ENCODE results near the gene SEMA3F. TPM values are rescaled to one million over a fixed set of nuclear protein-coding genes. Genes with fewer than 3 reads are reported as not detected.

SEMA3F gene
- total RNA-seq, 1 experiment from 2014 or later, result 69.6 TPM

- H3K4me1 ChIP-seq (ENCODE audit: control insufficient read depth, insufficient read depth, low read length), result peaks cover 29% of the 10 kb centered on the region
- CTCF ChIA-PET, result no interaction called here
Observed at GRCh38 chr3:50154476-50154839, 666 bp upstream of the SEMA3F start.

GRCh38 chr3:50155491-50155878, 361 bp downstream of the SEMA3F start:
- H3K9me3 ChIP-seq (ENCODE audit: control insufficient read depth, insufficient read depth, low read depth, low read length), result no peaks in the 10 kb centered on the region
- intact Hi-C loops (cut with micrococcal nuclease; ENCODE audit: unreplicated experiment), result no loop called here
- H3K36me3 ChIP-seq (ENCODE audit: control insufficient read depth, insufficient read depth, low read length), result no peaks in the 10 kb centered on the region; the same call in 1 of the 2 replicates
- no peak; the same call in 1 of the 2 replicates for ATAC-seq
- H3K4me1 ChIP-seq (ENCODE audit: control insufficient read depth, insufficient read depth, low read length), result peaks cover 39% of the 10 kb centered on the region
- CTCF ChIA-PET, result no interaction called here
- no peak for TF ChIP-seq CTCF (IDR thresholded peaks at IDR 0.05)
- TF ChIP-seq TCF7L2 (IDR thresholded peaks at IDR 0.05; ENCODE audit: low read depth, low read length), result no peak
- TF ChIP-seq SIN3A (IDR thresholded peaks at IDR 0.05; ENCODE audit: borderline replicate concordance, insufficient read depth, low read depth, low read length), result no peak
- no peak for TF ChIP-seq POLR2AphosphoS5 (IDR thresholded peaks at IDR 0.05; ENCODE audit: low read depth, low read length)
- no peak for TF ChIP-seq REST (IDR thresholded peaks at IDR 0.05; ENCODE audit: insufficient read depth in 1 of 2, low read depth in 2 of 2, low read length in 1 of 2)
- in situ Hi-C loops (cut with HindIII; ENCODE audit: low pct_unique_long_range_greater_than_20kb, low sequenced_read_pairs), result no loop called here
- DNase-seq (ENCODE audit: low read depth, low spot score), result no peak
- POLR2A ChIA-PET, result no interaction called here
- peak overlapping the region; percentile 63 to 69 for H3K4me3 ChIP-seq (ENCODE audit: low read depth in 2 of 2, low read length in 2 of 2)
- BruUV-seq (replicated peaks), result no TSS peak
- H3K27ac ChIP-seq (ENCODE audit: low read length), result peak overlapping the region; percentile 96
- H3K27me3 ChIP-seq (ENCODE audit: control insufficient read depth, insufficient read depth, low read length), result no peaks in the 10 kb centered on the region

More at GRCh38 chr3:50154476-50154839, 666 bp upstream of the SEMA3F start:
- intact Hi-C loops (cut with micrococcal nuclease; ENCODE audit: unreplicated experiment), result no loop called here
- TF ChIP-seq POLR2AphosphoS5 (IDR thresholded peaks at IDR 0.05; ENCODE audit: low read depth, low read length), result no peak
- peak; percentile 59 for TF ChIP-seq CTCF (IDR thresholded peaks at IDR 0.05)
- in situ Hi-C loops (cut with HindIII; ENCODE audit: low pct_unique_long_range_greater_than_20kb, low sequenced_read_pairs), result no loop called here
- Histone ChIP-seq H3K27ac (ENCODE audit: low read length) (no peak overlapping the region), H3K27me3 (ENCODE audit: control insufficient read depth, insufficient read depth, low read length) (no peaks in the 10 kb centered on the region), H3K36me3 (ENCODE audit: control insufficient read depth, insufficient read depth, low read length) (no peaks in the 10 kb centered on the region; the same call in 1 of the 2 replicates), H3K4me3 (ENCODE audit: low read depth in 2 of 2, low read length in 2 of 2) (peak overlapping the region; percentile 38 to 42), H3K9me3 (ENCODE audit: control insufficient read depth, insufficient read depth, low read depth, low read length) (no peaks in the 10 kb centered on the region)
- no TSS peak for BruUV-seq (replicated peaks)
- DNase-seq (ENCODE audit: low read depth, low spot score) (no peak), ATAC-seq (peak; percentile 43)
- POLR2A ChIA-PET, result no interaction called here
